Endothelial cell of umbilical vein (primary cell): ENCODE data around the gene CAMSAP1. TPM values are rescaled to one million over a fixed set of nuclear protein-coding genes. Genes with fewer than 3 reads are reported as not detected.

Experiments
- BruUV-seq: library from RNA; stranded (reverse); fragments of 400-500 nt; replicated peaks from 2 replicates; lab custom pipeline; 2021; lab: Mats Ljungman, UMichigan
- CTCF ChIA-PET: fragments of 300-600, 350-600 bp; sonication (Branson Sonifier 250); formaldehyde crosslinking; loops from one replicate; lab custom pipeline; 2021; ENCODE audit warnings: antibody characterized with exemption, inconsistent platforms; lab: Charles Lee
- POLR2A ChIA-PET: fragments of 300-600, 350-600 bp; sonication (Branson Sonifier 250); formaldehyde crosslinking; loops from one replicate; lab custom pipeline; 2021; ENCODE audit warnings: antibody characterized with exemption, inconsistent platforms; lab: Charles Lee
- DNase-seq: peaks from one replicate; pipeline ENCODE4 v3.0.0-alpha.2; 2011; ENCODE audit warnings: low read depth, low spot score
- FAIRE-seq: peaks from 2 replicates; lab custom pipeline; 2011; peaks lifted over from hg19 to GRCh38; lab: Jason Lieb, UNC
- H2AFZ ChIP-seq: 2 replicates; pipeline ENCODE4 v1.6.0; 2012; ENCODE audit warnings: low read depth, low read length, control low read depth, inconsistent platforms
- H3K27ac ChIP-seq: 2 replicates; pipeline ENCODE4 v1.5.1; 2011; ENCODE audit warnings: low read depth, mild to moderate bottlenecking, control low read depth, low read length, moderate library complexity; ENCODE audit not compliant: insufficient read depth
- H3K27me3 ChIP-seq, 2 experiments: 2 replicates each; pipeline versions ENCODE4 v1.6.0 to v1.6.1; 2011; ENCODE audit warnings: low read length in 2 of 2, mixed read lengths in 1 of 2; ENCODE audit not compliant: control insufficient read depth in 2 of 2, insufficient read depth in 2 of 2
- H3K36me3 ChIP-seq, 2 experiments: 2 replicates in 1 of 2; 3 replicates in 1 of 2; pipeline ENCODE4 v1.5.1; 2011; ENCODE audit warnings: low read length in 2 of 2, mild to moderate bottlenecking in 1 of 2, moderate library complexity in 1 of 2; ENCODE audit not compliant: control insufficient read depth in 2 of 2, insufficient read depth in 2 of 2; ENCODE audit errors: extremely low read depth in 1 of 2
- H3K4me1 ChIP-seq: 3 replicates; pipeline ENCODE4 v1.5.1; 2011; ENCODE audit warnings: mild to moderate bottlenecking, low read length; ENCODE audit not compliant: control insufficient read depth, insufficient read depth; ENCODE audit errors: extremely low read depth
- H3K4me2 ChIP-seq: 2 replicates; pipeline ENCODE4 v1.6.1; 2011; ENCODE audit warnings: low read length, control low read depth, mixed read lengths; ENCODE audit not compliant: insufficient read depth
- H3K4me3 ChIP-seq, 3 experiments: fragments of 200-600 bp in 1 of 3; sonication (generic), shearing (Covaris generic) in 1 of 3; replicated peaks in 1 of 3; 2 replicates each; pipeline ENCODE4 v1.5.1; 2011 to 2016; ENCODE audit warnings: control low read depth in 3 of 3, low read length in 3 of 3, mild to moderate bottlenecking in 2 of 3, inconsistent platforms in 1 of 3, low read depth in 1 of 3, moderate library complexity in 1 of 3; ENCODE audit not compliant: insufficient read depth in 1 of 3
- H3K79me2 ChIP-seq: 2 replicates; pipeline ENCODE4 v1.6.0; 2012; ENCODE audit warnings: low read length, inconsistent platforms; ENCODE audit not compliant: control insufficient read depth, insufficient read depth
- H3K9ac ChIP-seq: replicated peaks from 2 replicates; pipeline ENCODE3; 2011; ENCODE audit warnings: low read length, control low read depth; ENCODE audit not compliant: insufficient read depth; ENCODE audit errors: extremely low read depth
- H3K9me1 ChIP-seq: replicated peaks from 3 replicates; pipeline ENCODE4 v1.6.0; 2011; ENCODE audit warnings: mild to moderate bottlenecking, low read length; ENCODE audit not compliant: control insufficient read depth, insufficient read depth; ENCODE audit errors: extremely low read depth
- H3K9me3 ChIP-seq: replicated peaks from 2 replicates; pipeline ENCODE4 v1.5.1; 2012; ENCODE audit warnings: low read length, inconsistent platforms; ENCODE audit not compliant: control insufficient read depth, insufficient read depth
- H4K20me1 ChIP-seq: replicated peaks from 2 replicates; pipeline ENCODE3; 2011; ENCODE audit warnings: mild to moderate bottlenecking, low read length; ENCODE audit not compliant: control insufficient read depth, insufficient read depth; ENCODE audit errors: extremely low read depth
- EZH2 ChIP-seq: IDR thresholded peaks from 2 replicates; pipeline ENCODE4 v1.6.1; 2012; ENCODE audit warnings: borderline replicate concordance, low read depth, mild to moderate bottlenecking, moderate library complexity, low read length, inconsistent platforms; ENCODE audit not compliant: severe bottlenecking
- FOS ChIP-seq: IDR thresholded peaks from 2 replicates; pipeline ENCODE4 v1.6.1; 2011; ENCODE audit warnings: mild to moderate bottlenecking, low read length, moderate library complexity, borderline replicate concordance; ENCODE audit not compliant: insufficient read depth
- GATA2 ChIP-seq: IDR thresholded peaks from 2 replicates; pipeline ENCODE4 v1.7.0; 2011; ENCODE audit warnings: low read depth, mild to moderate bottlenecking, moderate library complexity, mixed read lengths, low read length; ENCODE audit not compliant: insufficient read length, insufficient read depth
- JUN ChIP-seq: IDR thresholded peaks from 2 replicates; pipeline ENCODE4 v1.6.1; 2011; ENCODE audit warnings: borderline replicate concordance, low read depth; ENCODE audit not compliant: insufficient read length, insufficient read depth
- MYC ChIP-seq: IDR thresholded peaks from one replicate; pipeline ENCODE4 v1.6.1; 2011; ENCODE audit warnings: mild to moderate bottlenecking, low read depth, low read length
- POLR2A ChIP-seq: IDR thresholded peaks from 2 replicates; pipeline ENCODE4 v1.6.1; 2012; ENCODE audit warnings: low read depth, mild to moderate bottlenecking, control low read depth, low read length
- POLR2AphosphoS5 ChIP-seq: IDR thresholded peaks from 2 replicates; pipeline ENCODE4 v1.6.1; 2012; ENCODE audit warnings: low read depth, mild to moderate bottlenecking, control low read depth, low read length, moderate library complexity; ENCODE audit not compliant: insufficient read depth
- dilution Hi-C: fragments of 300-500 bp; cut with MboI; formaldehyde crosslinking; loops from one replicate; pipeline ENCODE4 v1.15.0; 2019; ENCODE audit warnings: low sequenced_read_pairs; ENCODE audit not compliant: extremely low pct_ligation_motif_present
- intact Hi-C: fragments of 100-400 bp; cut with micrococcal nuclease; formaldehyde crosslinking; loops from one replicate; pipeline ENCODE4 v1.10.0; 2022
- polyA plus RNA-seq, 4 experiments: library from polyadenylated mRNA; depleted of rRNA in 3 of 4; stranded (reverse) in 3 of 4; unstranded in 1 of 4; fragments of >200 nt; gene quantifications; 2 replicates each; pipeline versions ENCODE4 v1.2.1 to v1.2.3, GENCODE V29; 2011 to 2012; ENCODE audit warnings: missing spikeins in 1 of 4
- total RNA-seq: library from RNA; stranded (reverse); gene quantifications from 2 replicates; pipeline ENCODE4 v1.2.3, GENCODE V29; 2021
- TF ChIP-seq, protein P1 (sequence below): IDR thresholded peaks from 2 replicates; pipeline ENCODE4 v1.6.1; 2011; ENCODE audit not compliant: insufficient read depth, insufficient read length
- TF ChIP-seq, protein P2 (sequence below), 2 donors: IDR thresholded peaks; 1 replicate in 1 of 2; 2 replicates in 1 of 2; pipeline ENCODE4 v1.5.1; 2011; ENCODE audit warnings: low read length in 2 of 2, mild to moderate bottlenecking in 2 of 2, moderate library complexity in 2 of 2, control low read depth in 1 of 2, inconsistent platforms in 1 of 2, low read depth in 1 of 2; ENCODE audit not compliant: insufficient read depth in 1 of 2; ENCODE audit errors: extremely low read depth in 1 of 2

Gene CAMSAP1
- total and polyA plus RNA-seq, 2 donors (not counting 3 experiments of a cell fraction or from before 2014, with no cell fraction given): 8.1 to 25.5 TPM

DNA sequence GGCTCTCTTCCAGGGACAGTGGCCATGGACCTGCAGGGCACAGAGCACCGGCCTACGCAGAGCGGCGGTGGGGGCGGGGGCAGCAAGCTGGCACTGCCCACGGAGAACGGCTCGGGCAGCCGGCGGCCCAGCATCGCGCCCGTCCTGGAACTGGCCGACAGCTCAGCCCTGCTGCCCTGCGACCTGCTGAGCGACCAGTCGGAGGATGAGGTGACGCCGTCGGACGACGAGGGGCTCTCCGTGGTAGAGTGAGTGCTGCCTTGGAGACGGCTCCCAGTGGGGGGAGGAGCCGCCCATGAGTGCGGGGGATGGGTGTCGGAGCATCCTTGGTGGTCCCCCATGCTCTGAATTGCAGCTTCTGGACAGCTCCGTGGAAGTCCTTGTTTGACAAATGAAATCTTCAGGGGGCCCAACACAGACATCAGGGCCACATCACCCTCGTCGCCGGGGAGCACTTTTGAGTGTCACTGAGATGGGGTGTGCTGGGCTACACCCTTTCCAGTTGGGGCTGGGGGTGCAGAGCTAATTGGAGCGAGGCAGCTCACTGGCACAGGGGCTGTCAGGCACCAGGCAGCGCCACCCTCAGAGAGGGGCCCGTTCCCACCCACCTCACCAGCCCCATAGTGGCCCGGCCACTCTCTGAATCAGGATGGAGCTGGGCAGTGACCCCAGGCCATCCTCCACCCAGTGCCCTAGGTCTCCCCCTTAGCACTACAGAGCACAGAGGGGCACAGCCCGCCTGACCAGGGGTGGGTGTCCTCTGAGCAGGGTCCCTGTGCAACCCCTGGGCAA lies 134.4 kb downstream of the CAMSAP1 start:
- no peaks in the 10 kb centered on the region for H3K27me3 ChIP-seq
- no peaks in the 10 kb centered on the region for H3K9me3 ChIP-seq
- dilution Hi-C loops (no loop called here), intact Hi-C loops (no loop called here)
- ChIA-PET CTCF (no interaction called here), POLR2A (no interaction called here)
- H3K79me2 ChIP-seq: no peaks in the 10 kb centered on the region
- no peak overlapping the region for H3K4me2 ChIP-seq
- TF ChIP-seq FOS (no peak), POLR2A (no peak), MYC (no peak), GATA2 (no peak), EZH2 (no peak), POLR2AphosphoS5 (no peak), JUN (no peak)
- TF ChIP-seq, protein P1, sequence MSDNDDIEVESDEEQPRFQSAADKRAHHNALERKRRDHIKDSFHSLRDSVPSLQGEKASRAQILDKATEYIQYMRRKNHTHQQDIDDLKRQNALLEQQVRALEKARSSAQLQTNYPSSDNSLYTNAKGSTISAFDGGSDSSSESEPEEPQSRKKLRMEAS: no peak
- TF ChIP-seq, protein P2, sequence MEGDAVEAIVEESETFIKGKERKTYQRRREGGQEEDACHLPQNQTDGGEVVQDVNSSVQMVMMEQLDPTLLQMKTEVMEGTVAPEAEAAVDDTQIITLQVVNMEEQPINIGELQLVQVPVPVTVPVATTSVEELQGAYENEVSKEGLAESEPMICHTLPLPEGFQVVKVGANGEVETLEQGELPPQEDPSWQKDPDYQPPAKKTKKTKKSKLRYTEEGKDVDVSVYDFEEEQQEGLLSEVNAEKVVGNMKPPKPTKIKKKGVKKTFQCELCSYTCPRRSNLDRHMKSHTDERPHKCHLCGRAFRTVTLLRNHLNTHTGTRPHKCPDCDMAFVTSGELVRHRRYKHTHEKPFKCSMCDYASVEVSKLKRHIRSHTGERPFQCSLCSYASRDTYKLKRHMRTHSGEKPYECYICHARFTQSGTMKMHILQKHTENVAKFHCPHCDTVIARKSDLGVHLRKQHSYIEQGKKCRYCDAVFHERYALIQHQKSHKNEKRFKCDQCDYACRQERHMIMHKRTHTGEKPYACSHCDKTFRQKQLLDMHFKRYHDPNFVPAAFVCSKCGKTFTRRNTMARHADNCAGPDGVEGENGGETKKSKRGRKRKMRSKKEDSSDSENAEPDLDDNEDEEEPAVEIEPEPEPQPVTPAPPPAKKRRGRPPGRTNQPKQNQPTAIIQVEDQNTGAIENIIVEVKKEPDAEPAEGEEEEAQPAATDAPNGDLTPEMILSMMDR (IDR thresholded peaks at IDR 0.05; ENCODE audit: extremely low read depth in 1 of 2, insufficient read depth in 1 of 2, low read depth in 1 of 2, low read length in 2 of 2): no peak
- H2AFZ ChIP-seq: no peak overlapping the region
- no peak overlapping the region for H3K27ac ChIP-seq
- H3K9ac ChIP-seq: no peak overlapping the region
- FAIRE-seq (no peak), DNase-seq (no peak)
- H3K4me1 ChIP-seq: no peaks in the 10 kb centered on the region
- H3K4me3 ChIP-seq: no peak overlapping the region
- no peaks in the 10 kb centered on the region for H3K9me1 ChIP-seq
- BruUV-seq: no TSS peak
- H4K20me1 ChIP-seq: no peaks in the 10 kb centered on the region
- H3K36me3 ChIP-seq: no peaks in the 10 kb centered on the region
